Activated naive CD4-positive, alpha-beta T cell treated with anti-CD3 and anti-CD28 coated beads for 36 hours (primary cell): ENCODE data around the gene NINJ1. TPM values are rescaled to one million over a fixed set of nuclear protein-coding genes. Genes with fewer than 3 reads are reported as not detected.

Experiments
- CTCF ChIA-PET: fragments of 350-600 bp; sonication (Branson Sonifier 250); formaldehyde crosslinking; loops from one replicate; lab custom pipeline; 2021; ENCODE audit warnings: antibody characterized with exemption; lab: Charles Lee
- DNase-seq: peaks from one replicate; pipeline ENCODE4 v3.0.0-alpha.2; 2020
- H3K27ac Mint-ChIP-seq: one replicate; pipeline ENCODE4 v1.8.0; 2021; ENCODE audit warnings: mild to moderate bottlenecking, mixed read lengths
- H3K27me3 Mint-ChIP-seq: one replicate; pipeline ENCODE4 v1.8.0; 2021; ENCODE audit warnings: low read depth, mixed read lengths
- H3K36me3 Mint-ChIP-seq: one replicate; pipeline ENCODE4 v1.8.0; 2021; ENCODE audit warnings: low read depth, mixed read lengths
- H3K4me1 Mint-ChIP-seq: one replicate; pipeline ENCODE4 v1.8.0; 2021; ENCODE audit warnings: low read depth, mixed read lengths
- H3K4me3 Mint-ChIP-seq: one replicate; pipeline ENCODE4 v1.8.0; 2021; ENCODE audit warnings: mild to moderate bottlenecking, moderate library complexity, mixed read lengths
- H3K9me3 Mint-ChIP-seq: one replicate; pipeline ENCODE4 v1.8.0; 2021; ENCODE audit warnings: mixed read lengths
- intact Hi-C: fragments of 100-400 bp; cut with micrococcal nuclease; formaldehyde crosslinking; loops from one replicate; pipeline ENCODE4 v1.15.1; 2023
- total RNA-seq, 2 experiments: library from RNA; stranded (reverse); gene quantifications; one replicate each; pipeline ENCODE4 v1.2.3, GENCODE V29; 2021

The NINJ1 gene
- total RNA-seq, 2 experiments from 2014 or later, result 93.9 to 96.9 TPM

GRCh38 chr9:93094658-93095204, 39.3 kb downstream of the NINJ1 start:
- no peaks in the 10 kb centered on the region for H3K27me3 Mint-ChIP-seq
- peaks cover 26% of the 10 kb centered on the region for H3K9me3 Mint-ChIP-seq
- CTCF ChIA-PET, result interaction anchor here (0.7 to 0.8 kb wide), 3 partner anchors 14 to 90 kb away, joined by 3 to 4 read pairs (median 3); no protein-coding TSS in a partner anchor
- intact Hi-C loops, result loop anchor here (1.0 to 5.0 kb wide), 8 partner anchors 30 to 473 kb away; partner anchors contain the start of genes FAM120AOS, NINJ1 and ZNF484
- peaks cover 74% of the 10 kb centered on the region for H3K4me1 Mint-ChIP-seq
- peaks cover 11% of the 10 kb centered on the region for H3K36me3 Mint-ChIP-seq
- DNase-seq, result peak; percentile 43
- H3K4me3 Mint-ChIP-seq, result peak overlapping the region; percentile 84
- H3K27ac Mint-ChIP-seq, result peak overlapping the region; percentile 95

GRCh38 chr9:93093877-93094657, 40.0 kb downstream of the NINJ1 start:
- DNase-seq, result no peak
- Mint-ChIP-seq H3K27ac (peak overlapping the region; percentile 95), H3K4me3 (peak overlapping the region; percentile 84), H3K36me3 (peaks cover 15% of the 10 kb centered on the region), H3K4me1 (peaks cover 77% of the 10 kb centered on the region), H3K9me3 (peaks cover 26% of the 10 kb centered on the region), H3K27me3 (no peaks in the 10 kb centered on the region)
- intact Hi-C loops, result loop anchor here (2.0 kb wide), 1 partner anchor 129 kb away; no protein-coding TSS in a partner anchor
- CTCF ChIA-PET, result interaction anchor here (0.7 kb wide), 1 partner anchor 15 kb away, joined by 3 read pairs; no protein-coding TSS in a partner anchor

GRCh38 chr9:93093127-93093876, 40.7 kb downstream of the NINJ1 start:
- H3K36me3 Mint-ChIP-seq, result peaks cover 22% of the 10 kb centered on the region
- no peak overlapping the region for H3K4me3 Mint-ChIP-seq
- no peaks in the 10 kb centered on the region for H3K27me3 Mint-ChIP-seq
- intact Hi-C loops, result no loop called here
- DNase-seq, result peak; percentile 40
- H3K4me1 Mint-ChIP-seq, result peaks cover 79% of the 10 kb centered on the region
- peak overlapping the region; percentile 86 for H3K27ac Mint-ChIP-seq
- CTCF ChIA-PET, result no interaction called here
- H3K9me3 Mint-ChIP-seq, result peaks cover 26% of the 10 kb centered on the region

- H3K4me3 Mint-ChIP-seq, result peak overlapping the region; percentile 7
- CTCF ChIA-PET, result interaction anchor here (1.0 to 2.8 kb wide), 2 partner anchors 25 to 28 kb away, joined by 3 to 9 read pairs; no protein-coding TSS in a partner anchor
Measured at GRCh38 chr9:93092251-93092991, 41.6 kb downstream of the NINJ1 start.

GRCh38 chr9:93091453-93092081, 42.5 kb downstream of the NINJ1 start:
- CTCF ChIA-PET, result interaction anchor here (1.0 to 2.8 kb wide), 3 partner anchors 27 to 88 kb away, joined by 3 to 9 read pairs (median 3); no protein-coding TSS in a partner anchor
- intact Hi-C loops, result loop anchor here (1.0 kb wide), 2 partner anchors 8 to 27 kb away; no protein-coding TSS in a partner anchor
- H3K27ac Mint-ChIP-seq, result peak overlapping the region; percentile 86
- no peak overlapping the region for H3K4me3 Mint-ChIP-seq
- DNase-seq, result peak; percentile 92
- peaks cover 70% of the 10 kb centered on the region for H3K4me1 Mint-ChIP-seq
- peaks cover 29% of the 10 kb centered on the region for H3K36me3 Mint-ChIP-seq
- peaks cover 26% of the 10 kb centered on the region for H3K9me3 Mint-ChIP-seq
- no peaks in the 10 kb centered on the region for H3K27me3 Mint-ChIP-seq

More at GRCh38 chr9:93092251-93092991, 41.6 kb downstream of the NINJ1 start:
- H3K4me1 Mint-ChIP-seq, result peaks cover 72% of the 10 kb centered on the region
- H3K9me3 Mint-ChIP-seq, result peaks cover 26% of the 10 kb centered on the region
- peaks cover 24% of the 10 kb centered on the region for H3K36me3 Mint-ChIP-seq
- intact Hi-C loops, result no loop called here
- peak; percentile 3 for DNase-seq
- H3K27me3 Mint-ChIP-seq, result no peaks in the 10 kb centered on the region
- H3K27ac Mint-ChIP-seq, result peak overlapping the region; percentile 86

GRCh38 chr9:93091056-93091452, 43.0 kb downstream of the NINJ1 start:
- DNase-seq, result no peak
- no peaks in the 10 kb centered on the region for H3K27me3 Mint-ChIP-seq
- H3K4me3 Mint-ChIP-seq, result no peak overlapping the region
- H3K9me3 Mint-ChIP-seq, result peaks cover 26% of the 10 kb centered on the region
- peaks cover 31% of the 10 kb centered on the region for H3K36me3 Mint-ChIP-seq
- intact Hi-C loops, result loop anchor here (1.0 kb wide), 2 partner anchors 8 to 27 kb away; no protein-coding TSS in a partner anchor
- CTCF ChIA-PET, result interaction anchor here (1.0 to 2.8 kb wide), 3 partner anchors 27 to 88 kb away, joined by 3 to 9 read pairs (median 3); no protein-coding TSS in a partner anchor
- H3K4me1 Mint-ChIP-seq, result peaks cover 72% of the 10 kb centered on the region
- peak overlapping the region; percentile 86 for H3K27ac Mint-ChIP-seq

- Mint-ChIP-seq H3K9me3 (peaks cover 26% of the 10 kb centered on the region), H3K4me3 (no peak overlapping the region), H3K4me1 (peaks cover 74% of the 10 kb centered on the region), H3K27ac (peak overlapping the region; percentile 83), H3K27me3 (no peaks in the 10 kb centered on the region), H3K36me3 (peaks cover 39% of the 10 kb centered on the region)
- intact Hi-C loops, result no loop called here
- CTCF ChIA-PET, result interaction anchor here (1.5 to 2.8 kb wide), 2 partner anchors 9 to 26 kb away, joined by 3 to 9 read pairs; no protein-coding TSS in a partner anchor
- DNase-seq, result peak; percentile 33
Measured at GRCh38 chr9:93090091-93090655, 43.9 kb downstream of the NINJ1 start.

GRCh38 chr9:93089481-93089991, 44.5 kb downstream of the NINJ1 start:
- no peak for DNase-seq
- intact Hi-C loops, result no loop called here
- H3K36me3 Mint-ChIP-seq, result peaks cover 43% of the 10 kb centered on the region

GRCh38 chr9:93089024-93089423, 45.0 kb downstream of the NINJ1 start:
- CTCF ChIA-PET, result interaction anchor here (1.5 kb wide), 1 partner anchor 8 kb away, joined by 3 read pairs; no protein-coding TSS in a partner anchor
- peak; percentile 37 for DNase-seq
- H3K36me3 Mint-ChIP-seq, result peaks cover 44% of the 10 kb centered on the region

More at GRCh38 chr9:93089481-93089991, 44.5 kb downstream of the NINJ1 start:
- Mint-ChIP-seq H3K9me3 (peaks cover 26% of the 10 kb centered on the region), H3K4me3 (no peak overlapping the region), H3K27ac (peak overlapping the region; percentile 83), H3K27me3 (no peaks in the 10 kb centered on the region), H3K4me1 (peaks cover 70% of the 10 kb centered on the region)
- CTCF ChIA-PET, result interaction anchor here (1.5 to 2.8 kb wide), 2 partner anchors 8 to 25 kb away, joined by 3 to 9 read pairs; no protein-coding TSS in a partner anchor

GRCh38 chr9:93088656-93089015, 45.4 kb downstream of the NINJ1 start:
- H3K4me1 Mint-ChIP-seq, result peaks cover 66% of the 10 kb centered on the region
- intact Hi-C loops, result no loop called here
- peak overlapping the region; percentile 83 for H3K27ac Mint-ChIP-seq
- DNase-seq, result no peak
- CTCF ChIA-PET, result interaction anchor here (1.3 kb wide), 1 partner anchor 22 kb away, joined by 3 read pairs; no protein-coding TSS in a partner anchor
- H3K4me3 Mint-ChIP-seq, result no peak overlapping the region
- peaks cover 47% of the 10 kb centered on the region for H3K36me3 Mint-ChIP-seq
- no peaks in the 10 kb centered on the region for H3K27me3 Mint-ChIP-seq
- H3K9me3 Mint-ChIP-seq, result peaks cover 28% of the 10 kb centered on the region

More at GRCh38 chr9:93089024-93089423, 45.0 kb downstream of the NINJ1 start:
- H3K27me3 Mint-ChIP-seq, result no peaks in the 10 kb centered on the region
- H3K27ac Mint-ChIP-seq, result peak overlapping the region; percentile 83
- peaks cover 66% of the 10 kb centered on the region for H3K4me1 Mint-ChIP-seq
- no peak overlapping the region for H3K4me3 Mint-ChIP-seq
- H3K9me3 Mint-ChIP-seq, result peaks cover 26% of the 10 kb centered on the region
- intact Hi-C loops, result no loop called here
